GM18861 (cell line): Measurements from ENCODE around the gene PREX1.
"Not testable (repeated sequence)": the region's sequence is repeated elsewhere in the genome, so short reads cannot be mapped to it uniquely, and the experiment has no call there.

ENCODE experiments used
- ATAC-seq: cut with Tn5 transposase; IDR thresholded peaks from one replicate; pipeline ENCODE4 v1.9.1; 2021; ENCODE audit not compliant: unreplicated experiment

PREX1 gene

GRCh38 chr20:48612335-48612734 is 215.5 kb downstream of the PREX1 start:
- ATAC-seq = no peak

- ATAC-seq = no peak
These were observed 216.8 kb downstream of the PREX1 start for GRCh38 chr20:48610996-48611395.

GRCh38 chr20:48609491-48609978 is 218.3 kb downstream of the PREX1 start:
- ATAC-seq = no peak

GRCh38 chr20:48608756-48609155 is 219.0 kb downstream of the PREX1 start:
- no peak for ATAC-seq

DNA sequence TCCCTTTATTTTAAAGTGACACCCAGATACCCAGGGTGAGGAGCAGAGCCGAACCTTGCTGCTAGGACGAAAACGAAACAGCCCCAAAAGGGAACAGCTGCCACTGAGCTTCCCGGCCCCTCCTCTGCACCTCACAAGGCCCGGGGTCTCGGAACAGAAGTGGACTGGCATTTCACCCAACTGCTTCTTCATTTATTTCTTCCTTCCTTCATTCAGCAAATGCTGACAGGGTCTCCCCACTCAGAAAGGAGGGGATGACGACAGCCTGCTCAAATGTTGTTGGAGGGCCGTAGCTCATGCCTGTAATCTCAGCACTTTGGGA is 220.3 kb downstream of the PREX1 start:
- no peak for ATAC-seq

DNA sequence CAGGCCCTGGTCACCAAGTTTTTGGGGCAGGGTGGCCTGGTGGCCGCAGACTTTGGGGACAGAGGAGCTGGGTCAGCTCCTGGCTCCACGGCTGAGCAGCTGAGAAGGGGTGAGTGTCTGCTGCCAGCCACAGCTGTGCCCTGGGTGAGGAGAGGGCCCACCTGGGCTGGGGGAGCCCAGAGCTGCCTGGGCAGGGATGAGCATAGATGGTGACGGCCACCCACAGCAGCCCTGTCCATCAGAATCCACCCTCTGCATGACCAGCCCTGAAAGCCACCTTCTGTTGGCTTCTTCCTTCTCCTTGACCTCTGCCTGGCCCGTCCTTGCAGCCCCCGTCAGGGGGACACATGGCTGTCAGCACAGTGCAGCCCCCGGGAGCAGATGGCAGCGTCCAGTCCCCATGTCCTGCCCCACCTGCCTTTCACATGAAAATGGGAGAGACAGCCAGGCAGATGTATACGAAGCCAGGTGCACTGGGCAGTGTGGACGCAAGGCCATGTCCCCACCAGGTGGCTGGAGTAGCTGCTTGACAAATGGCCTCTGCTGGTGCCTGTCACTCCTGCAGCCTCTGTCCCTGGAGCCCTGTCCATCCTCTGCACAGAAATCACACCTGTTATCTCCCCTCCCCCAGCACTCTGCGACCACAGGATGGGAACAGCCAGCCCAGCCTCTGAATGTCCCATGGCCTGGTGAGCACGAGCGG is 220.8 kb downstream of the PREX1 start:
- no peak for ATAC-seq

DNA sequence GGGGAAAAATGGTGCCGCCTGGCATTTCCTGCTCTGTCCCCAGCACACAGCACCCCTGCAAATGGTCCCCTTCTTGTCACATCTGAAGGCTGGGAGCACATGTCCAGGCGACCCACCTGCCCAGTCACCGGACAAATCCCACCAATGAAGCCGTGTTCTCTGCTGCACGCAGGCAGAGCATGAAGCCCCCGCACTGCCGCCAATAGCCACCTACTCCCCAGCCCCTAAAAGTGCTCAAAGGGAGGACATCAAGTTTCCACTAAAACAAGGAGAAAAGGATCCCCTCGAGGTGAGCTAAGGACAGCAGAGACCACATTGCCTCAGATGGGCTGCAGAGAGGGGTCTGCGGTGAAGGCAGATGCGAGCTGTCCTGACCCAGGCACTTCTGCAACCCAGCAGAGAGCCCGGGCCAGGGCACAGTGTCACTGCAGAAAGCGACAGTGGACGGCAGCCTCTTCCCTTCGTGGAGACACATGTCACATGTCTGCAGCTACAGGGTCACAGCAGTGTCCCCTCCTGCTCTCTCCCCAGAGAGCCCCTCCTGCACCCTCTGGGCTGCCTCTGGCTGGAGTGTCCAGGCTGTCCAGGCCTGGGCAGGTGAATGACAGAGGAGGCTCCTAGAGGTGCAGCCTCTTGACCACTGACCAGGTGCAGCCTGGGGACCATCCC is 221.5 kb downstream of the PREX1 start:
- no peak for ATAC-seq

- no peak for ATAC-seq
These were observed 222.2 kb downstream of the PREX1 start for GRCh38 chr20:48605364-48606171.

DNA sequence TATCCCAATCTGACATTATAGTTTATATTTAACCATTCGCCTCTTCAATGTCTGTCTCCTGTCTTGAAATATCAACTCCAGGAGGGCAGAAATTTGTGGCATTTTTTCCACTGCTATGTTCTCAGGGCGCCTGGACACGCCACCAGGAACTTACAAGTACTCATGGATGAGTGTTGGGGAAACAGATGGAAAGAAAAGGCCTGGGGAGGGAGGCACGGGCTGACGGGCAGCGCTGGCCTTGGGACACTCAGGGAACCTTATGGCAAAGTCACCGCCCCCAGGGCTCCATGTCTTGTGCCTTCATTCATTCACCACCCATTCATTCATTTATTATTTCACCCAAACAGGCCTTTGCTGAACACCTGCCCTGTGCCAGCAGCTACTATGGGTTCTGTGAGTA is 222.9 kb downstream of the PREX1 start:
- ATAC-seq = no peak

DNA sequence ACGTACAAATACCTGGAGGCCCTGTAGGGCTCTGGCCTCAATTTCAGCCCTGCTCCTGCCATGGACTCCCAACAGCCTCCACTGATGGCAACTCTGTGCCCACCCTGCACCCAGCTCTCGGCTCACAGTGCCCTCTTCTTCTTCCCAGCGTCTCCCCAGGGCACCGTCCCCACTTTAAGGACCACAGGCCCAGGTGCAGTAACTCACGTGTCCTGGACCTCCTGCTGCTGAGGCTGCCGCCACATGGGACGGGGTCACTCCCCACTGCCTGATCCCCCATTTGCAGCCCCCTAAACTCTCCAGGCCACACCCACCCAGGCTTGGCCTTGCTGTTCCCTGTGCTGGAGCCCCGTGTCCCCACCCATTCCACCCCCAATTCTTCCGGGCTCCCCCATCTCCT is 223.4 kb downstream of the PREX1 start:
- no peak for ATAC-seq

DNA sequence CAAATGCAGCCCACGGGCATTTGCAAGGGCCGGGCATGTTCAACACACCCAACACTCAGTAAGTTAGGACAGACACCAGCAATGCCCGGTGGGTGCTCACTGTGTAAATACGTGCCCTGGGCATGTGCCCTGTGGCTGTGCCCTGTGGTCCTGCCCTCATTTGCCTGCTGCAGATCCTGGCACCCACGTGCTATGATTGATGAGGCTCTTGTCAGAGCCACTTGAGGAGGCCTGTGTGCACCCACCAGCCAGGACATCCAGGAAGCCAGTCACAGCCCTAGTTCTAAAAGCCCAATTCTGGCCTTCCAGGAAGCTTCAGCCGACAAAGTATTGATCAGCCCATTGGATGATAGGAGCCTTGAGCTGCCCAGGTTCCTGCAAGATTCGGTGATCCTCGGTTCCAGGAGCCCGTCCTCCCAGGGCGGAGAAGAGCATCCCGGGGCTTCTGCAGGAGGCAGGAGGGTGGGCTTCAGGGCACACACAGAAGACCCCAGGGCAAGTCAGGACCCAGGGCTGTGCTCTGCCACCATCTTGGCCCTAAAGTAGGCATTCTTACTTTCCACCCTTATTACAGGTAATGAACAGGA is 223.9 kb downstream of the PREX1 start:
- no peak for ATAC-seq

DNA sequence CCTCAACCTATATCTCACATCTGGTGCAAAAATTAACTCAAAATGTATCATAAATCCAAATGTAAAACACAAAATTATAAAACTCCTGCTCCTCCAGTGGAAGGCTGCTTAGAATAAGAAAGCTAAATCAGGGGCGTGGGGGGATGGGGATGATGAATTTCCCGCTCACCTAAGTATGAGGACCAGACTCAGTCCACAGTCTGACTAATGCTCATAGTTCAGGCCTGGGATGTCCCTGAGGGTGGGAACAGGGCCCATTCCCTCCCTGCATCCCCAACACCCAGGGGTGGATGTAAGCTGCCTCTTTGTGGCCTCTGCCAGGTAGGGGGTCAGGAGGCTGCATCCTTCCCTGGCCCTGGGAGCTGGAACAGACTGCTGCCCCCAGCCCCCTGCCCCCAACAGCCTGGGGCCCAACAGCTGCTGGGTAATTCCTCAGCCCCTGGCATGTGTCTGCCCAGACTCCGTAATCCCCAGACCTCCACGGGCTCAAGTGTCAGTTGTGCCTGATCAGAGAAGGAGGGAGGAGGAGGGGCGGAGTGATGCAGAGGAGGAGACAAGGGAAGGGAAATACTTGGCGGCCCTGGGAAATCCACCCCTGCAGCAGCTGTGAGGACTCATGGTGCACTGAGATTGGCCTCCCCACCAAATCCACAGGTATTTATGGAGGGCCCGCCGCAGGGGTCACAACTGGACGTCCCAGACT is 224.5 kb downstream of the PREX1 start:
- ATAC-seq = no peak

DNA sequence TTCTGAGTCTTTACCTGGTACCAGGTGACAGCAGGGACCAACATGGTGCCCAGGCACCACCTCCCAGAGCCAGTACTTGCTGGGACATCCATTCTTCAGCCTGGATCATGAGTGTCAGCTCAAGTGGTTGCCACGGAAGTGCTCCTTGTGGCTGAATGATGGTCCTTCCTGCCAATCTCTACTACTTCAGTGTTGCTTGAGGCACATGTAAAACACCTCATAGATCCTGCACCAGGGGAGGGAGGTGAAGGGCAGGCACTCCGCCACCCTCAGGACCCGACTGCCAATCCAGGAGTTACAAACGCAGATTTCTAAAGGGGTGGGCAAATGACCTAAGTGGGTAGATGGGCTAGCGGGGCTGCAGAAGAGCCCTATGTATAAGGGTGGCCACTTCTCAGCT is 226.0 kb downstream of the PREX1 start:
- ATAC-seq = no peak

DNA sequence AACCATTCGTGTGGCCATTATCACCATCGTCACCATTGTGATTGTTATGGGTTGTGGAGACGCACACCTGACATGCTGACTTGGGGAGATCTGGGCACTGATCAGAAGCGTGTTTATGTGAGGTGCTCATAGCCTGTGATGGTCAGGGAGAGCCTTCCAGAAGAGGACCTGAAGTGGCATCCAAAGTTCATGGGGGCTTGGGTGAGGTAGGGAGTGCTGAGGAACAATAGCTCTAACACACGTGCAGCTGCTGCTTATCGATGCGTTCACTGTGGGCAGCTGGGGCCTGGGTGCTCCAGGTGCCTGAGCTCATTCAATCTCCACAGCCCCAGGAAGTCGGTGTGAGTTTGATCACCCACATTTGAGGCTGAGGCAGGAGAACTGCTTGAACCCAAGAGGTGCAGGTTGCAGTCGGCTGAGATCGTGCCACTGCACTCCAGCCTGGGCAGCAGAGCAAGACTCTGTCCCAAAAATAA is 227.3 kb downstream of the PREX1 start:
- ATAC-seq = no peak

- ATAC-seq = no peak
These were observed 227.9 kb downstream of the PREX1 start for GRCh38 chr20:48599748-48600469.

GRCh38 chr20:48599106-48599747 is 228.6 kb downstream of the PREX1 start:
- ATAC-seq = no peak

DNA sequence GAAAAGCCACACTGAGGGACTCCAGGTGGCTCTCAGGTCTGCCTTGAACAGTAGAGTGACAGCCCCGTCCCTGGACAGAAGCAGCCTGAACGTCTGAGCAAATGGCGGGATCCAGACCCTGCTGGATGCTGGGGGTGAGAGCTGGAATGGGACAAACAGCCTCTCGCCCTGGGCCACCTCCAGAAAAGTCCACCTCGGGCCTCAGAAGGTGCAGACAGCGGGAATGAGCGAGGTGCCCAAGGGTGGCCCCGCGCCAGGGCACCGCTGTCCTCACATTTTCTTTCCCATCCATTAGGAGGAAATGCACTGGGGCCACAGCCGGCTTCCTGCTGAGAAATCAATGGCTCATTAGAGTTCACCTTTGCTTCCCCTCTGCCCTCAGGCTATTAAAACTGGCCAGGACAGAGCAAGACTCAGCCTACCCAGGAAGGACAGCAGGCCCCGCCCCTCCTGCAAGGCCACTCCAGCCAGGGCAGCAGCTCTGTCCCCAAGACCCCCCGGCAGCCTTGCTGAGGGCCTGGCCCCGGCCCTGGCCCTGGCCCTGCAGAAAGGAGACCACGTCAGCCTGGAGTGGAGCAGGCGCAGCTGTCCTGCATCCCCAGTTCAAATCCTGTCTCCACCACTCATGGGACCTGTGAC is 229.4 kb downstream of the PREX1 start:
- not testable (repeated sequence) for ATAC-seq

DNA sequence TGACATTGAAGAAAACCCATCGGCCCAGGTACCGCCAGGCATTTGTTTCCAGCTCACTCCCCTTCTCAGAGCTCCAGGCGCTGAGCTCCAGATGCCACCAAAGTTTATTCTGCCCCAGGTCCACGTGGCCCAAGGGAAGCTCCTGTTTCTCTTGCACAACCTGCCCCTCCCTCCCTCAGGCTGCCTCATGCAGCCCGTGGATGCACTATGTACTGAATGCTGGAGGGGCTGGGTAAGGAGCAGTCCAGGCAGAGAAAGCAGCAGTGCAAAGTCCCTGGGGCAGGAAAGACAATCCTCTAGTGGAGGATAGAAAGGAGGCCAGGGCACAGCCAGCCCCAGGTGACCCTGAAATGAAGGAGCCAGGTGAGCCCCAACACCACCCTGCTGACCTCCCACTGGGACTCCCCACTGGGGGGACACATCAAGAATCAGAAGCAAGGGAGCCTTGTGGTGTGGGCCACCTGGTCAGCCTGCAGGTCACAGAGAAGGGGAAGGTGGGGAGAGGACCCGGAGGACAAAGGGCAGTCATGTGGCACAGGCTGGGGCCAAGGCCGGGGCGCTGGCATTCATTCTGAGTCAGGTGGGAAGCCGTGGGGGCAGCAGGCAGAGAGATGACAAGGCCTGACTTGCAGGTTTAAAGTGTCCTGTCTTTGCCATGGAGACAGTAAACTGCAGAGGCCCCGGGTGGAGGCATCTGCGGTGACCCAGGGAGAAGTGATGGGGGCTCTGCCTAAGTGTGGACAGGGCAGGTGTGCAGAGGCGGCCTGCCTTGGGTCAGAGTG is 230.1 kb downstream of the PREX1 start:
- no peak for ATAC-seq
